Sciatic nerve (tissue), 2 donors: ENCODE data around the gene CRYAB. TPM values are rescaled to one million over a fixed set of nuclear protein-coding genes. Genes with fewer than 3 reads are reported as not detected.
A peak's percentile ranks its signal among the peaks of the same experiment; 100 is the strongest.
"Not testable (repeated sequence)": the region's sequence is repeated elsewhere in the genome, so short reads cannot be mapped to it uniquely, and the experiment has no call there.

Experiments used
- ATAC-seq: fragments of 200-7000 bp; cut with Tn5 transposase; one replicate; pipeline ENCODE4 v1.9.1; 2020; ENCODE audit warnings: mild to moderate bottlenecking, moderate library complexity
- DNase-seq: peaks from one replicate; pipeline ENCODE4 v3.0.0-alpha.2; 2020; ENCODE audit warnings: low spot score
- intact Hi-C: fragments of 100-400 bp; cut with DNase I; formaldehyde crosslinking; loops from one replicate; pipeline ENCODE4 v1.14.2; 2022
- total RNA-seq: library from RNA; stranded (reverse); fragmentation: NEBNext Ultra II Directional; extraction: Animal tissue kit (Norgen Biotek cat#: 25700); gene quantifications from one replicate; pipeline ENCODE4 v1.2.1, GENCODE V29; 2021
- donor health status: DM: no; HTN: no; CAD: no.
- donor health status: DM: no; HTN: no; CAD: no.

Gene CRYAB
- total RNA-seq, 1 donor from 2014 or later: 1,238 TPM

- DNase-seq (no peak), ATAC-seq (peak; percentile 21)
- intact Hi-C loops: no loop called here
These were observed 23.9 kb upstream of the CRYAB start for GRCh38 chr11:111935317-111936039.

GRCh38 chr11:111934306-111934705, 22.7 kb upstream of the CRYAB start:
- intact Hi-C loops: no loop called here
- DNase-seq (no peak), ATAC-seq (no peak)

- intact Hi-C loops: no loop called here
- ATAC-seq (no peak), DNase-seq (no peak)
These were observed 22.3 kb upstream of the CRYAB start for GRCh38 chr11:111933872-111934271.

- intact Hi-C loops, ATAC-seq: not testable (repeated sequence)
These were observed 21.6 kb upstream of the CRYAB start for GRCh38 chr11:111933176-111933575.

GRCh38 chr11:111932611-111932950, 21.0 kb upstream of the CRYAB start:
- ATAC-seq: no peak
- intact Hi-C loops: no loop called here
- DNase-seq: no peak

More at GRCh38 chr11:111933176-111933575, 21.6 kb upstream of the CRYAB start:
- not testable (repeated sequence) for DNase-seq

GRCh38 chr11:111930472-111930871, 18.9 kb upstream of the CRYAB start:
- intact Hi-C loops: no loop called here
- DNase-seq: no peak
- ATAC-seq: no peak

- DNase-seq (peak; percentile 97), ATAC-seq (peak; percentile 96)
- intact Hi-C loops: no loop called here
These were observed 15.2 kb upstream of the CRYAB start for GRCh38 chr11:111926505-111927391.

- intact Hi-C loops: no loop called here
- ATAC-seq: no peak
- no peak for DNase-seq
These were observed 14.4 kb upstream of the CRYAB start for GRCh38 chr11:111925953-111926352.

- ATAC-seq (no peak), DNase-seq (no peak)
These were observed 12.4 kb upstream of the CRYAB start for GRCh38 chr11:111923951-111924350.

GRCh38 chr11:111923351-111923788, 11.8 kb upstream of the CRYAB start:
- DNase-seq (no peak), ATAC-seq (peak; percentile 15)
- intact Hi-C loops: no loop called here

More at GRCh38 chr11:111923951-111924350, 12.4 kb upstream of the CRYAB start:
- intact Hi-C loops: no loop called here

- ATAC-seq: peak; percentile 47
- intact Hi-C loops: no loop called here
- no peak for DNase-seq
These were observed 11.2 kb upstream of the CRYAB start for GRCh38 chr11:111922803-111923202.

GRCh38 chr11:111921541-111922230, 10.1 kb upstream of the CRYAB start:
- ATAC-seq: no peak
- no peak for DNase-seq
- intact Hi-C loops: no loop called here

GRCh38 chr11:111920908-111921307, 9.3 kb upstream of the CRYAB start:
- DNase-seq (no peak), ATAC-seq (no peak)
- intact Hi-C loops: no loop called here

- DNase-seq (no peak), ATAC-seq (no peak)
- intact Hi-C loops: no loop called here
These were observed 7.1 kb upstream of the CRYAB start, which contains the start of gene C11orf52 for GRCh38 chr11:111918390-111919256. Gene C11orf52 (plus strand): TSS chr11:111918913. CDS start chr11:111918973, 60 bp downstream.

- ATAC-seq: no peak
- DNase-seq: no peak
- intact Hi-C loops: no loop called here
These were observed 6.2 kb upstream of the CRYAB start for GRCh38 chr11:111917788-111918187.

GRCh38 chr11:111917312-111917711, 5.7 kb upstream of the CRYAB start:
- no peak for ATAC-seq
- no peak for DNase-seq
- intact Hi-C loops: no loop called here

- ATAC-seq (no peak), DNase-seq (no peak)
- intact Hi-C loops: no loop called here
These were observed 5.2 kb upstream of the CRYAB start for GRCh38 chr11:111916768-111917167.

- intact Hi-C loops: no loop called here
- DNase-seq: peak; percentile 86
- peak; percentile 79 for ATAC-seq
These were observed 2.4 kb upstream of the CRYAB start for GRCh38 chr11:111913997-111914396.
